Measurements from ENCODE around the gene MAN1A2. TPM values are rescaled to one million over a fixed set of nuclear protein-coding genes. Genes with fewer than 3 reads are reported as not detected.

MAN1A2 gene
- total RNA-seq, 1 donor from 2014 or later: 23.1 TPM

GRCh38 chr1:117527566-117528102 is 160.4 kb downstream of the MAN1A2 start:
- DNase-seq (ENCODE audit: low read depth): no peak
- no peak for TF ChIP-seq CTCF (conservative IDR thresholded peaks at IDR 0.05; ENCODE audit: low read depth, low read length)
- no peak overlapping the region for H3K4me3 ChIP-seq (ENCODE audit: low read depth, low read length)

- DNase-seq (ENCODE audit: low read depth): no peak
- no peak for TF ChIP-seq CTCF (conservative IDR thresholded peaks at IDR 0.05; ENCODE audit: low read depth, low read length)
- no peak overlapping the region for H3K4me3 ChIP-seq (ENCODE audit: low read depth, low read length)
These were observed 162.4 kb downstream of the MAN1A2 start for GRCh38 chr1:117529683-117530082.

- TF ChIP-seq CTCF (conservative IDR thresholded peaks at IDR 0.05; ENCODE audit: low read depth, low read length): no peak
- H3K4me3 ChIP-seq (ENCODE audit: low read depth, low read length): no peak overlapping the region
- no peak for DNase-seq (ENCODE audit: low read depth)
These were observed 164.0 kb downstream of the MAN1A2 start for GRCh38 chr1:117531222-117531621.

GRCh38 chr1:117534995-117535467 is 167.8 kb downstream of the MAN1A2 start:
- TF ChIP-seq CTCF (conservative IDR thresholded peaks at IDR 0.05; ENCODE audit: low read depth, low read length): peak; percentile 81
- no peak overlapping the region for H3K4me3 ChIP-seq (ENCODE audit: low read depth, low read length)
- DNase-seq (ENCODE audit: low read depth): peak; percentile 16

- DNase-seq (ENCODE audit: low read depth): no peak
These were observed 168.6 kb downstream of the MAN1A2 start for GRCh38 chr1:117535821-117536220.

GRCh38 chr1:117537291-117537920 is 170.2 kb downstream of the MAN1A2 start:
- TF ChIP-seq CTCF (conservative IDR thresholded peaks at IDR 0.05; ENCODE audit: low read depth, low read length): peak; percentile 4
- DNase-seq (ENCODE audit: low read depth): no peak
- H3K4me3 ChIP-seq (ENCODE audit: low read depth, low read length): no peak overlapping the region

More at GRCh38 chr1:117535821-117536220, 168.6 kb downstream of the MAN1A2 start:
- TF ChIP-seq CTCF (conservative IDR thresholded peaks at IDR 0.05; ENCODE audit: low read depth, low read length): no peak
- no peak overlapping the region for H3K4me3 ChIP-seq (ENCODE audit: low read depth, low read length)

GRCh38 chr1:117540532-117540931 is 173.3 kb downstream of the MAN1A2 start:
- no peak for DNase-seq (ENCODE audit: low read depth)
- no peak for TF ChIP-seq CTCF (conservative IDR thresholded peaks at IDR 0.05; ENCODE audit: low read depth, low read length)
- no peak overlapping the region for H3K4me3 ChIP-seq (ENCODE audit: low read depth, low read length)
